Esophagus squamous epithelium (tissue), 4 donors: ENCODE measurements around the gene HHATL.

Source experiments
- CTCF ChIP-seq, 6 experiments: fragments of 450-650 bp in 4 of 6; fragments of 200-600 bp in 2 of 6; sonication (generic) in 2 of 6; IDR thresholded peaks; one replicate each; pipeline ENCODE4 v1.5.1; 2016 to 2019; ENCODE audit warnings: antibody characterized with exemption in 6 of 6, mild to moderate bottlenecking in 4 of 6, moderate library complexity in 4 of 6
- POLR2A ChIP-seq, 4 donors: fragments of 450-650 bp; IDR thresholded peaks; one replicate each; pipeline ENCODE4 v1.6.1; 2017; ENCODE audit warnings: antibody characterized with exemption in 4 of 4, mild to moderate bottlenecking in 4 of 4, moderate library complexity in 3 of 4

GRCh38 chr3:42662813-42663535 lies 39.6 kb downstream of the HHATL start:
- TF ChIP-seq CTCF (IDR thresholded peaks at IDR 0.05) (no peak), POLR2A (IDR thresholded peaks at IDR 0.05) (no peak)
